ENCODE measurements around the gene SYNGR2.

DNA sequence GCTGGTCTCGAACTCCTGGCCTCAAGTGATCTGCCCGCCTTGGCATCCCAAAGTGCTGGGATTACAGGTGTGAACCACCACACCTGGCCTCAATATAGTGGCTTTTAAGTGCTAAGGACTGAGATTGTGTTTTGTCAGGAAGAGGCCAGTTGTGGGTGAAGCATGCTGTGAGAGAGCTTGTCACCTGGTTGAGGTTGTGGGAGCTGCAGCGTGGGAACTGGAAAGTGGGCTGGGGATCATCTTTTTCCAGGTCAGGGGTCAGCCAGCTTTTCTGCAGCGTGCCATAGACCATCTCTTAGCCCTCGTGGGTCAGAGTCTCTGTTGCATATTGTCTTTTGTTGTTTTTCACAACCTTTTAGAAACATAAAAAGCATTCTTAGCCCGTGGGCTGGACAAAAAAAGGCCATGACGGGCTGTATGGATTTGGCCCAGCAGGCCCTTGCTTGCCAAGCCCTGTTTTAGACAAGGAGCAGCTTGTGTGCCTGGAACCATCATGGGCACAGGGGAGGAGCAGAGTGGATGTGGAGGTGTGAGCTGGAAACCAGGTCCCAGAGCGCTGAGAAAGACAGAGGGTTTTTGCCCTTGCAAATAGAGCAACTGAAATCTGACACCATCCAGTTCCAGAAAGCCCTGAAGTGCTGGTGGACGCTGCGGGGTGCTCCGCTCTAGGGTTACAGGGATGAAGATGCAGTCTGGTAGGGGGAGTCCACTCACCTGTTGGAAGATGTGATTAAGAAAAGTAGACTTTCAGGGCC, 51.2 kb downstream of the SYNGR2 start:
- TF ChIP-seq, protein P1, sequence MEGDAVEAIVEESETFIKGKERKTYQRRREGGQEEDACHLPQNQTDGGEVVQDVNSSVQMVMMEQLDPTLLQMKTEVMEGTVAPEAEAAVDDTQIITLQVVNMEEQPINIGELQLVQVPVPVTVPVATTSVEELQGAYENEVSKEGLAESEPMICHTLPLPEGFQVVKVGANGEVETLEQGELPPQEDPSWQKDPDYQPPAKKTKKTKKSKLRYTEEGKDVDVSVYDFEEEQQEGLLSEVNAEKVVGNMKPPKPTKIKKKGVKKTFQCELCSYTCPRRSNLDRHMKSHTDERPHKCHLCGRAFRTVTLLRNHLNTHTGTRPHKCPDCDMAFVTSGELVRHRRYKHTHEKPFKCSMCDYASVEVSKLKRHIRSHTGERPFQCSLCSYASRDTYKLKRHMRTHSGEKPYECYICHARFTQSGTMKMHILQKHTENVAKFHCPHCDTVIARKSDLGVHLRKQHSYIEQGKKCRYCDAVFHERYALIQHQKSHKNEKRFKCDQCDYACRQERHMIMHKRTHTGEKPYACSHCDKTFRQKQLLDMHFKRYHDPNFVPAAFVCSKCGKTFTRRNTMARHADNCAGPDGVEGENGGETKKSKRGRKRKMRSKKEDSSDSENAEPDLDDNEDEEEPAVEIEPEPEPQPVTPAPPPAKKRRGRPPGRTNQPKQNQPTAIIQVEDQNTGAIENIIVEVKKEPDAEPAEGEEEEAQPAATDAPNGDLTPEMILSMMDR (IDR thresholded peaks at IDR 0.05), result no peak
- TF ChIP-seq POLR2A (IDR thresholded peaks at IDR 0.05), result no peak

Measured in breast epithelium (tissue), 3 donors.